SU-DHL-6 (cell line): ENCODE results near the gene TRDN.

Experiments
- EZH2phosphoT487 ChIP-seq: fragments of 200-600 bp; sonication (generic), shearing (Covaris generic); conservative IDR thresholded peaks from 2 replicates; pipeline ENCODE4 v1.6.1; 2018; ENCODE audit warnings: mild to moderate bottlenecking, antibody characterized with exemption, low read length, moderate library complexity, mixed read lengths
- TF ChIP-seq, protein P1 (sequence below): fragments of 200-600 bp; sonication (generic); IDR thresholded peaks from one replicate; pipeline ENCODE4 v1.5.1; 2017; ENCODE audit warnings: antibody characterized with exemption, mild to moderate bottlenecking, low read length, moderate library complexity; ENCODE audit not compliant: insufficient read depth, poor library complexity, severe bottlenecking

DNA sequence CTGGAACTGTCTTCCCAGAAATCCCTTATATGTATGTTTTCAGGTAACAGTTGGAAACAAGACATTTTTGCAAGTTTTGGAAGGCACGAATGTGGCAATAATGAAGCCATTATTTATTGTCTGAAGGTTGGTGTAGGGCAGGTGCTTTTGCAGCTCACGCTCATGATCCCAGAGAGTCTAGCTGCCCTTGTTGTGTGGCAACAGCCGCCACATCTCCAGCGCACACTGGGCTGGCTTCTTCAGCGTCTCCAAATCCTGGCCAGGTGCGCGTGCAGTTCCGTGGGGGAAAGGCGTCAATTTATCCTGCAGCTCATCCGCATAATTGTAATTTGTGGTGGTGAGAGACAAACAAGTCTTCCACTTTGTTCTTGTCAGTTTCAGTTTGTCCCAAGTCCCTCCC lies 71.2 kb downstream of the TRDN start:
- TF ChIP-seq, protein P1, sequence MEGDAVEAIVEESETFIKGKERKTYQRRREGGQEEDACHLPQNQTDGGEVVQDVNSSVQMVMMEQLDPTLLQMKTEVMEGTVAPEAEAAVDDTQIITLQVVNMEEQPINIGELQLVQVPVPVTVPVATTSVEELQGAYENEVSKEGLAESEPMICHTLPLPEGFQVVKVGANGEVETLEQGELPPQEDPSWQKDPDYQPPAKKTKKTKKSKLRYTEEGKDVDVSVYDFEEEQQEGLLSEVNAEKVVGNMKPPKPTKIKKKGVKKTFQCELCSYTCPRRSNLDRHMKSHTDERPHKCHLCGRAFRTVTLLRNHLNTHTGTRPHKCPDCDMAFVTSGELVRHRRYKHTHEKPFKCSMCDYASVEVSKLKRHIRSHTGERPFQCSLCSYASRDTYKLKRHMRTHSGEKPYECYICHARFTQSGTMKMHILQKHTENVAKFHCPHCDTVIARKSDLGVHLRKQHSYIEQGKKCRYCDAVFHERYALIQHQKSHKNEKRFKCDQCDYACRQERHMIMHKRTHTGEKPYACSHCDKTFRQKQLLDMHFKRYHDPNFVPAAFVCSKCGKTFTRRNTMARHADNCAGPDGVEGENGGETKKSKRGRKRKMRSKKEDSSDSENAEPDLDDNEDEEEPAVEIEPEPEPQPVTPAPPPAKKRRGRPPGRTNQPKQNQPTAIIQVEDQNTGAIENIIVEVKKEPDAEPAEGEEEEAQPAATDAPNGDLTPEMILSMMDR, result no peak
- no peak for TF ChIP-seq EZH2phosphoT487
